Suprapubic skin (tissue), 4 donors: Measurements from ENCODE around the gene CYP2D6.

Experiments used
- CTCF ChIP-seq, 2 donors: fragments of 200-600 bp in 1 of 2; fragments of 450-650 bp in 1 of 2; sonication (generic) in 1 of 2; IDR thresholded peaks; one replicate each; pipeline ENCODE4 v1.5.1; 2016 to 2019; ENCODE audit warnings: antibody characterized with exemption in 2 of 2, mild to moderate bottlenecking in 1 of 2, moderate library complexity in 1 of 2
- EP300 ChIP-seq: sonication (generic); formaldehyde crosslinking; IDR thresholded peaks from one replicate; pipeline ENCODE4 v1.6.1; 2017; ENCODE audit warnings: antibody characterized with exemption
- POLR2AphosphoS5 ChIP-seq, 3 donors: sonication (generic); formaldehyde crosslinking; IDR thresholded peaks; one replicate each; pipeline ENCODE4 v1.6.1; 2017; ENCODE audit warnings: antibody characterized with exemption in 3 of 3

GRCh38 chr22:42162728-42163489 is 32.3 kb upstream of the CYP2D6 start:
- no peak for TF ChIP-seq CTCF (IDR thresholded peaks at IDR 0.05)
- TF ChIP-seq POLR2AphosphoS5 (IDR thresholded peaks at IDR 0.05), result peak in 1 of 3 donors; percentile 39
- no peak for TF ChIP-seq EP300
